DOHH2 (cell line): ENCODE data around the gene PEPD.

Experiments
- H3F3A ChIP-seq: fragments of 200-600 bp; sonication (generic), shearing (Covaris generic); 2 replicates; pipeline ENCODE4 v1.6.0; 2016; ENCODE audit warnings: antibody characterized with exemption, mild to moderate bottlenecking; ENCODE audit not compliant: control insufficient read depth, insufficient read depth
- H3K27ac ChIP-seq: fragments of 200-600 bp; sonication (generic); 2 replicates; pipeline ENCODE4 v1.5.1; 2014; ENCODE audit warnings: low read depth, mild to moderate bottlenecking, low read length, moderate library complexity
- H3K27me3 ChIP-seq: fragments of 200-600 bp; sonication (generic); 2 replicates; pipeline ENCODE4 v1.6.1; 2014; ENCODE audit warnings: mild to moderate bottlenecking, low read length, mixed read lengths; ENCODE audit not compliant: control insufficient read depth
- H3K36me3 ChIP-seq: fragments of 200-600 bp; sonication (generic); 2 replicates; pipeline ENCODE4 v1.6.1; 2014; ENCODE audit warnings: mild to moderate bottlenecking, low read length, moderate library complexity, mixed read lengths; ENCODE audit not compliant: control insufficient read depth
- H3K4me1 ChIP-seq: fragments of 200-600 bp; sonication (generic); 2 replicates; pipeline ENCODE4 v1.6.1; 2014; ENCODE audit warnings: mild to moderate bottlenecking, low read length, mixed read lengths; ENCODE audit not compliant: control insufficient read depth
- H3K4me2 ChIP-seq: fragments of 200-600 bp; sonication (generic); 2 replicates; pipeline ENCODE4 v1.6.0; 2014; ENCODE audit warnings: mild to moderate bottlenecking, low read length, moderate library complexity
- H3K4me3 ChIP-seq: fragments of 200-600 bp; sonication (generic); 2 replicates; pipeline ENCODE4 v1.5.1; 2014; ENCODE audit warnings: mild to moderate bottlenecking, low read length, mixed read lengths
- H3K79me2 ChIP-seq: fragments of 200-600 bp; sonication (generic); 2 replicates; pipeline ENCODE4 v1.6.1; 2014; ENCODE audit warnings: mild to moderate bottlenecking, low read length, mixed read lengths; ENCODE audit not compliant: control insufficient read depth
- H3K9me2 ChIP-seq: fragments of 200-600 bp; sonication (generic); replicated peaks from 2 replicates; pipeline ENCODE4 v1.6.1; 2014; ENCODE audit warnings: mild to moderate bottlenecking, low read length, mixed read lengths; ENCODE audit not compliant: control insufficient read depth
- H3K9me3 ChIP-seq: fragments of 200-600 bp; sonication (generic); 2 replicates; pipeline ENCODE4 v1.6.1; 2014; ENCODE audit warnings: antibody characterized with exemption, low read length, mixed read lengths; ENCODE audit not compliant: control insufficient read depth, insufficient read depth
- H4K20me1 ChIP-seq: fragments of 200-600 bp; sonication (generic); 2 replicates; pipeline ENCODE4 v1.6.0; 2014; ENCODE audit warnings: low read depth, mild to moderate bottlenecking, antibody characterized with exemption, low read length, moderate library complexity; ENCODE audit not compliant: control insufficient read depth, insufficient read depth
- EZH2phosphoT487 ChIP-seq: fragments of 200-600 bp; sonication (generic); IDR thresholded peaks from 2 replicates; pipeline ENCODE4 v1.6.1; 2017; ENCODE audit warnings: borderline replicate concordance, mild to moderate bottlenecking, antibody characterized with exemption, low read length, moderate library complexity, mixed read lengths
- TF ChIP-seq, protein P1 (sequence below): fragments of 200-600 bp; sonication (generic); IDR thresholded peaks from one replicate; pipeline ENCODE4 v1.5.1; 2014; ENCODE audit warnings: antibody characterized with exemption, mild to moderate bottlenecking, low read depth, low read length; ENCODE audit not compliant: poor library complexity, severe bottlenecking

PEPD gene

DNA sequence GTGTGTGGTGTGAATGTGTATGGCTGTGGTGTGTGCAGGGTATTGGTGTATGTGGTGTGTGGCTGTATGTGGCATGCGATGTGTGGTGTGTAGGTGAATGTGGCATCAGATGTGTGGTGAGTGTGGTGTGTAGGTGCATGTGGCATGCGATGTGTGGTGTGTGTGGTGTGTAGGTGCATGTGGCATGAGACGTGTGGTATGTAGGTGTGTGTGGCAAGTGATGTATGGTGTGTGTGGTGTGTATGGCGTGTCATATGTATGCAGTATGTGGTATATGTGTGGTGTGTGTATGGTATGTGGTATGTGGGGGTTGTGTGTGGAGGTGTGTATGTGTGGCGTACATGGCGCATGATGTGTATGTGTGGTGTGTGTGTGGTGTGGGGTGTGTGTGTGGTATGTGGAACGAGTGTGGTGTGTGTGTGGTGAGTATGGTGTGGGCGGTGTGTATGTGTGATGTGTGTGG is 63.4 kb downstream of the PEPD start:
- Histone ChIP-seq H3K9me2 (no peaks in the 10 kb centered on the region), H3K4me3 (no peak overlapping the region), H3K36me3 (no peaks in the 10 kb centered on the region)

DNA sequence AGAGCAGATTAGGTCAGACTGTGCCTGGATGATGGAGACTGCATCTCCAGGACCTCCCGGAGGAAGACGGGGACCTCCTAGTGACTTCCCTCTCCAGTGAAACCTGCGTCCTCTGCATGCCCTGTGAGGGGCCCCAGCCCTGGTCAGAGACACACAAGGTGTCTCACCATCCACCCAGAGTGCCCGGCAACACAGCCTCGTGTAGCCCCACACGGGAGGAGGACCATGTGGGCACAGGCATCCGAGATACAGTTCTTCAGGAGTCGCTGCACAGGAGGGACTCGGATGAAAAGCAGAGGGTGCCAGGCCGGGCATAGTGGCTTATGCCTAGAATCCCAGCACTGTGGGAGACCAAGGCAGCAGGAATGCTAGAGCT is 64.8 kb downstream of the PEPD start:
- no peak overlapping the region for H3K4me3 ChIP-seq

More for the DNA sequence above, 63.4 kb downstream of the PEPD start:
- H3K9me3 ChIP-seq, result no peaks in the 10 kb centered on the region
- TF ChIP-seq, protein P1, sequence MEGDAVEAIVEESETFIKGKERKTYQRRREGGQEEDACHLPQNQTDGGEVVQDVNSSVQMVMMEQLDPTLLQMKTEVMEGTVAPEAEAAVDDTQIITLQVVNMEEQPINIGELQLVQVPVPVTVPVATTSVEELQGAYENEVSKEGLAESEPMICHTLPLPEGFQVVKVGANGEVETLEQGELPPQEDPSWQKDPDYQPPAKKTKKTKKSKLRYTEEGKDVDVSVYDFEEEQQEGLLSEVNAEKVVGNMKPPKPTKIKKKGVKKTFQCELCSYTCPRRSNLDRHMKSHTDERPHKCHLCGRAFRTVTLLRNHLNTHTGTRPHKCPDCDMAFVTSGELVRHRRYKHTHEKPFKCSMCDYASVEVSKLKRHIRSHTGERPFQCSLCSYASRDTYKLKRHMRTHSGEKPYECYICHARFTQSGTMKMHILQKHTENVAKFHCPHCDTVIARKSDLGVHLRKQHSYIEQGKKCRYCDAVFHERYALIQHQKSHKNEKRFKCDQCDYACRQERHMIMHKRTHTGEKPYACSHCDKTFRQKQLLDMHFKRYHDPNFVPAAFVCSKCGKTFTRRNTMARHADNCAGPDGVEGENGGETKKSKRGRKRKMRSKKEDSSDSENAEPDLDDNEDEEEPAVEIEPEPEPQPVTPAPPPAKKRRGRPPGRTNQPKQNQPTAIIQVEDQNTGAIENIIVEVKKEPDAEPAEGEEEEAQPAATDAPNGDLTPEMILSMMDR, result no peak
- no peak for TF ChIP-seq EZH2phosphoT487
- H3K27ac ChIP-seq, result no peak overlapping the region
- no peak overlapping the region for H3K4me2 ChIP-seq
- H4K20me1 ChIP-seq, result no peaks in the 10 kb centered on the region
- H3K79me2 ChIP-seq, result no peaks in the 10 kb centered on the region
- no peaks in the 10 kb centered on the region for H3K27me3 ChIP-seq
- no peaks in the 10 kb centered on the region for H3F3A ChIP-seq
- H3K4me1 ChIP-seq, result no peaks in the 10 kb centered on the region

DNA sequence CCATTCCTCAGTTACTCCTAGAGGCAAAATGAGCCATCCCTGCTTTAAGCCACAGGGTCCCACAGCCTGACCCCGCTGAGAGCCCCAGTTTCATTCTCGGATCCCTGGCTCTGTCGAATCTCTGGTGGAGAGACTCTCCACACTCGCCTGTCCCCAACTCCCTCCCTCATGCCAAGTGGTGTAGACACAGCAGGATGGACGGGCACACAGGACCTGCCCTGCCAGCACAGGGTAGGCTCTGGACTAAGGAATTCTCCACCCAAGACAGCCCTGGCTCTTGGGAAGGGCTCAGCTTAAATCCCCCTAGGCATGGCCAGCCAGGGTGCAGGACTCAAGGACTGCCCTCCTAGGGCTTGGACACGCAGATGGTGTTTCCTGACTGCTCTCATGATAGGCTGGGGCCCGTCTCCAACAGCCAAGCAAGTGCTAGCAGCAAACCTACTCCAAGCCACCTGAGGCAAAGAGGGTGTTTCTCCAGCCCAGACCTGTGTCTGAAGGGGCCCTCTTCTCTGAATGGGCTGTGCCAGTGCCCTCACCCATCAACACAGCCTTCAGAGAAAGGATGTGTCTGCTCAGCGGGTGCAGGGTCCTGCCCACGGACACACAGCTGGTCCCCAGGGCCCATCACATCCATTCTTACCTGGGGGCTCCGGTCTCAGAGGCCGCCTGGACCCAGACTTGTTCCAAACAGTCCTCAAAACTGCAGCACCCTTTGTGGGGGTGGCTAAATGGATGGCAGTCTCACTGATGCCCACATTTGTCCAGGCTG is 65.3 kb downstream of the PEPD start:
- Histone ChIP-seq H3K4me1 (no peaks in the 10 kb centered on the region), H3F3A (no peaks in the 10 kb centered on the region), H3K27ac (no peak overlapping the region), H3K9me3 (no peaks in the 10 kb centered on the region), H4K20me1 (no peaks in the 10 kb centered on the region), H3K9me2 (no peaks in the 10 kb centered on the region), H3K4me2 (no peak overlapping the region), H3K4me3 (no peak overlapping the region), H3K79me2 (no peaks in the 10 kb centered on the region), H3K36me3 (no peaks in the 10 kb centered on the region), H3K27me3 (no peaks in the 10 kb centered on the region)
- TF ChIP-seq EZH2phosphoT487, result no peak
- TF ChIP-seq, protein P1, result no peak

More for the DNA sequence above, 64.8 kb downstream of the PEPD start:
- Histone ChIP-seq H3F3A (no peaks in the 10 kb centered on the region), H4K20me1 (no peaks in the 10 kb centered on the region), H3K79me2 (no peaks in the 10 kb centered on the region), H3K4me2 (no peak overlapping the region), H3K9me3 (no peaks in the 10 kb centered on the region), H3K9me2 (no peaks in the 10 kb centered on the region), H3K27ac (no peak overlapping the region), H3K4me1 (no peaks in the 10 kb centered on the region), H3K27me3 (no peaks in the 10 kb centered on the region), H3K36me3 (no peaks in the 10 kb centered on the region)
- TF ChIP-seq, protein P1, result no peak
- no peak for TF ChIP-seq EZH2phosphoT487
